ENCODE measurements around the gene DTL.

GRCh38 chr1:212060632-212061472 is 25.3 kb downstream of the DTL start:
- TF ChIP-seq GATA2 (IDR thresholded peaks at IDR 0.05; ENCODE audit: low read depth, low read length): no peak
- TF ChIP-seq GATA3 (IDR thresholded peaks at IDR 0.05; ENCODE audit: low read depth, low read length): no peak

Data from SH-SY5Y (cell line).